GM06990 (cell line): ENCODE measurements around the gene PDHX.
A peak's percentile ranks its signal among the peaks of the same experiment; 100 is the strongest.

ENCODE experiments used
- DNase-seq: peaks from one replicate; pipeline ENCODE4 v3.0.0-alpha.2; 2011; ENCODE audit not compliant: insufficient read length; ENCODE audit errors: extremely low read depth
- H3K27me3 ChIP-seq: replicated peaks from 2 replicates; pipeline ENCODE4 v1.6.0; 2011; ENCODE audit warnings: low read length; ENCODE audit not compliant: control insufficient read depth, insufficient read depth
- H3K36me3 ChIP-seq: 2 replicates; pipeline ENCODE4 v1.5.1; 2011; ENCODE audit warnings: low read length; ENCODE audit not compliant: control insufficient read depth, insufficient read depth
- H3K4me3 ChIP-seq: replicated peaks from 2 replicates; pipeline ENCODE4 v1.5.1; 2011; ENCODE audit warnings: low read depth, mild to moderate bottlenecking, control low read depth, low read length
- CTCF ChIP-seq: IDR thresholded peaks from 2 replicates; pipeline ENCODE4 v1.5.1; 2011; ENCODE audit warnings: low read length, control low read depth, mild to moderate bottlenecking, inconsistent platforms; ENCODE audit not compliant: insufficient read depth, poor library complexity, severe bottlenecking

The PDHX gene

GRCh38 chr11:35009944-35010342 is 93.5 kb downstream of the PDHX start:
- TF ChIP-seq CTCF, result no peak
- H3K4me3 ChIP-seq, result no peak overlapping the region
- H3K36me3 ChIP-seq, result no peaks in the 10 kb centered on the region
- H3K27me3 ChIP-seq, result no peaks in the 10 kb centered on the region
- DNase-seq, result no peak

DNA sequence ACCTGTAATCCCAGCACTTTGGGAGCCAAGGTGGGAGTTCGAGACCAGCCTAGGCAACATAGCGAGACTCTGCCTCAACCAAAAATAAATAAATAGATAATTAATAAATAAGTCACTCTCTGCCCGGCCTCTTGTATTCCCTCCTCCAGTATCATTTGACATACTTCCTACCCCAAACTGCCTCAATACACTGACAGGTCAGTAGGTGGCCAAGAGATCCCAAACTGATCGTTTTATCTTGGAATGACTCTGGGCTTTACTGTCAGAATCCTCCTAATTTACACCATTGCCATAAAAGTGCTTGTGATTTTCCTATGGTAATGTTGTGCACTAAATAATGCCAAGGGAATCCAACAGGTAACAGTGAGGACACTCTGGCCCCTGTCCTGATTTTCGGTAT is 94.2 kb downstream of the PDHX start:
- no peak for DNase-seq
- Histone ChIP-seq H3K27me3 (no peaks in the 10 kb centered on the region), H3K36me3 (no peaks in the 10 kb centered on the region), H3K4me3 (no peak overlapping the region)
- no peak for TF ChIP-seq CTCF

DNA sequence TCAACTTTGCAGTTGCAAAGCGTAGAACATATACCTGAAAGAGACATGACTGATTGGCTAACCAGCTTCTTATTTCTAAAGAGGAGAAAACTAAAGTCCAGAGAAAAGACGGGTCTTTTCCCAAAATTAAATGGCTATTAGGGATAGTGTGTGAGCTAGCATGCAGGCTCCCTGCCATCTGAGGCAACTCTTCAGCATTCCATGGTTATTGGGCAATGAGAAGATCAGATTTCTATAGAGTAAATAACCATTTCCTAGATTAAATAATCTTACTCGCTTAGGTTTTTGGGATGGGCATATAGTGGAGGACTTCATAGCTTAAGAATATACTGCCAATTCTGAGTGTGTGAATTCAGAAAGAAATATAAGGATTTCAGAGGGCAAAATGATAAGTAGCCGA is 95.0 kb downstream of the PDHX start:
- no peak for DNase-seq
- TF ChIP-seq CTCF, result no peak

DNA sequence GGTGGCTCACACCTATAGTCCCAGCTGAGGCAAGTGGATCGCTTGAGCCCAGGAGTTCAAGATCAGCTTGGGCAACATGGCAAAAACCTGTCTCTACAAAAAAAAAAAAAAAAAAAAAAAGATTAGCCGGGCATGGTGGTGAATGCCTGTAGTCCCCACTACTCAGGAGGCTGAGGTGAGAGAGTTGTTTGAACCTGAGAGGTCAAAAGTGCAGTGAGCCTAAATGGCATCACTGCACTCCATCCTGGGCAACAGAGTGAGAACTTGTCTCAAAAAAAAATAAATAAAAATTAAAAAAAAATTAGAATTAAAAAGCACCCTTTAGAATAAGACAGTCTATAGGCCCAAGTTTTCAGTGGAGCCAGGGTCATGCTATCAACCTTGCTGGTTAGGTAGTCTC is 95.5 kb downstream of the PDHX start:
- H3K27me3 ChIP-seq, result no peaks in the 10 kb centered on the region
- no peak for TF ChIP-seq CTCF
- no peaks in the 10 kb centered on the region for H3K36me3 ChIP-seq
- H3K4me3 ChIP-seq, result no peak overlapping the region
- no peak for DNase-seq

More for the DNA sequence above, 95.0 kb downstream of the PDHX start:
- H3K36me3 ChIP-seq, result no peaks in the 10 kb centered on the region
- H3K4me3 ChIP-seq, result no peak overlapping the region
- no peaks in the 10 kb centered on the region for H3K27me3 ChIP-seq

DNA sequence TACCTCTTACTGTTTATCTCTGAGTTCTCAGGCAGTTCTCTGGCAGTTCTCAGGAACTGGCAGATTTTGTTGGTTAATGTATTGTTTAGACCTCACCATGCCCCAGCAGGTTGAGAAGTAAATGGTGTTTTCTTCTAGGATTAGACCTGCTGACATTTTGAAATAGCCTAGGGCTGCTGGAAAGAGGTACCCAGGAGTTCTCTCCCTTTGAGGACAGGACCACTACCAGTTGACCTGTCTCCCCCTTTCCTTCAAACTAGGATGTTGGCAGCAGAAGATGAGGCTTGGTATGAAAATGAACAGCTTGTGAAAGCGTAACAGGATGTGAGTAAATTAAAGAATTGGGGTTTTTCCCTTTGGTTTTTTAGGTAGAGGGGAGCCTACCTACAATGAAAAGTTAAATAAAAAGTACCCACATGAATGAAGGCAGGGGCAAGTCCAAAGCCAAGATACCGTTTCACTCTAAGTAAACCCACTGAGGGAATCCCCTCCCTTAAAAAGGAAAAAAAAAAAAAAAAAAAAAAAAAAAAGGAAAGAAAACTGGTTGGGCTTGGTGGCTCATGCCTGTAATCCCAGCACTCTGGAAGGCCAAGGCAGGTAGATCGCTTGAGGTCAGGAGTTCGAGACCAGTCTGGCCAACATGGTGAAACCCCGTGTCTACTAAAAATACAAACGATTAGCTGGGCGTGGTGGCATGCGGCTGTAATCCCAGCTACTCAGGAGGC is 96.2 kb downstream of the PDHX start:
- Histone ChIP-seq H3K4me3 (no peak overlapping the region; the same call in 1 of the 2 replicates), H3K36me3 (no peaks in the 10 kb centered on the region), H3K27me3 (no peaks in the 10 kb centered on the region)
- DNase-seq, result peak; percentile 60
- TF ChIP-seq CTCF, result no peak
